ENCODE data around the gene OR10V1. TPM values are rescaled to one million over a fixed set of nuclear protein-coding genes. Genes with fewer than 3 reads are reported as not detected.

OR10V1 gene
- total and polyA plus RNA-seq, 8 donors = not detected

DNA sequence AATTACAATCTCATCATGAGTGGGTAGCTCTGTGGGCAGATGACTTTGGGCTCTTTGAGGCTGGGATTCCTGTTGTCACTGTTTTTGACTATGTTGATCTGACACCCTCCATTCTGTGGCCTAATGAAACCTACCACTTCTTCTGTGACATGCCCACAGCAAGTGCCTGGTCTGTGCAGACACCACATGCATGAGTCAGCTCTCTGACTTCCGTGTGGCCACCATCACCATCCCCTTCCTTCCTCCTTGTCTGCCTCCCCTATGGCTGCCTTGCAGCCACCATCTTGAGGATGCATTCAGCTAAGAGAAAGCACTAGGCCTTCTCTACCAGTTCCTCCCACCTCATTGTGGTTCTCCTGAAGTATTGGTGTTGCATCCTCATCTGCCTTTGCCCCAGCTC is 15.3 kb upstream of the OR10V1 start:
- TF ChIP-seq, protein P1, sequence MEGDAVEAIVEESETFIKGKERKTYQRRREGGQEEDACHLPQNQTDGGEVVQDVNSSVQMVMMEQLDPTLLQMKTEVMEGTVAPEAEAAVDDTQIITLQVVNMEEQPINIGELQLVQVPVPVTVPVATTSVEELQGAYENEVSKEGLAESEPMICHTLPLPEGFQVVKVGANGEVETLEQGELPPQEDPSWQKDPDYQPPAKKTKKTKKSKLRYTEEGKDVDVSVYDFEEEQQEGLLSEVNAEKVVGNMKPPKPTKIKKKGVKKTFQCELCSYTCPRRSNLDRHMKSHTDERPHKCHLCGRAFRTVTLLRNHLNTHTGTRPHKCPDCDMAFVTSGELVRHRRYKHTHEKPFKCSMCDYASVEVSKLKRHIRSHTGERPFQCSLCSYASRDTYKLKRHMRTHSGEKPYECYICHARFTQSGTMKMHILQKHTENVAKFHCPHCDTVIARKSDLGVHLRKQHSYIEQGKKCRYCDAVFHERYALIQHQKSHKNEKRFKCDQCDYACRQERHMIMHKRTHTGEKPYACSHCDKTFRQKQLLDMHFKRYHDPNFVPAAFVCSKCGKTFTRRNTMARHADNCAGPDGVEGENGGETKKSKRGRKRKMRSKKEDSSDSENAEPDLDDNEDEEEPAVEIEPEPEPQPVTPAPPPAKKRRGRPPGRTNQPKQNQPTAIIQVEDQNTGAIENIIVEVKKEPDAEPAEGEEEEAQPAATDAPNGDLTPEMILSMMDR (IDR thresholded peaks at IDR 0.05) = no peak
- intact Hi-C loops (cut with DNase I) = no loop called here
- H3K27me3 ChIP-seq = no peaks in the 10 kb centered on the region
- H3K4me3 ChIP-seq = no peak overlapping the region
- DNase-seq = peak in 2 of 4 donors; percentile 46 to 75
- ATAC-seq = peak; percentile 21
- peak overlapping the region in 1 of 2 donors; percentile 90 for H3K27ac ChIP-seq
- no peaks in the 10 kb centered on the region for H3K36me3 ChIP-seq
- peaks cover 0 to 29% of the 10 kb centered on the region in 2 donors for H3K4me1 ChIP-seq
- no peaks in the 10 kb centered on the region for H3K9me3 ChIP-seq

DNA sequence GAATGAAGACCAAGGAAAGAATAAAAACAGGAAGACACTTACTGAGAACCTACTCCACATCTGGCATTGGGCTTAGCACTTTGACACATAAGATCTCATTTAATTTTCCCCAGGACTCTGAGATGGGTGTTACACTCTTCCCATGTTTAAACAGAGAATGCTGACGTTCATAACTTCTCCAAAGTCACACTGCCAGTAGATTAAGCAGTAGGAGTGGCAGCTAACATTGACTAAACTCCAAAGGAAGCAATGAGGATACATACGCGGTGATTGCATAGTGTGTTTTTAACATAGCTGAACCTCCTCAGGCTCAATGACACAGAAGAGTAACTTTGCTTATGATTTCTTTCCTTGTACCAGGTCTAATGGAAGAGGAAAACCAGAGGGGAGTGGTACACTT is 14.5 kb upstream of the OR10V1 start:
- H3K27ac ChIP-seq = peak overlapping the region in 1 of 2 donors; percentile 90

DNA sequence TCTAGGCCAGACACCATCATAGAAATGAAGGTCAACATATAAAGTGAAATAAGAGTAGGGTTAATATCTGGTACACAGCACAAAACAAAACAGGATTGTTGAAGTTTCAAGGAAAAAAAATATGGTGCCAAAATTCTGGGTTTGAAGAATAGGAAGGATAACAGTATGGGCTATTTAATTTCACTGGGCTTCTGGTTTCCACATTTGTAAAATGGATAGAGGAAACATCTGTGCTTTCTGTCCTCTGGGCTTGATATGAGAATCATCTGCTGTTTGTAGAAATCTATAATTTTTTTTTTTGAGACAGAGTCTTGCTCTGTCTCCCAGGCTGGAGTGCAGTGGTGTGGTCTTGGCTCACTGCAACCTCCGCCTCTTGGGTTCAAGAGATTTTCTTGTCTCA is 13.8 kb upstream of the OR10V1 start:
- Histone ChIP-seq H3K9me3 (no peaks in the 10 kb centered on the region), H3K4me3 (no peak overlapping the region), H3K36me3 (no peaks in the 10 kb centered on the region), H3K4me1 (peaks cover 0 to 29% of the 10 kb centered on the region in 2 donors), H3K27me3 (no peaks in the 10 kb centered on the region), H3K27ac (peak overlapping the region in 1 of 2 donors; percentile 90)
- intact Hi-C loops (cut with DNase I) = no loop called here
- ATAC-seq = no peak
- no peak for DNase-seq
- TF ChIP-seq, protein P1 (IDR thresholded peaks at IDR 0.05) = no peak

More for the DNA sequence above, 14.5 kb upstream of the OR10V1 start:
- Histone ChIP-seq H3K4me3 (no peak overlapping the region), H3K36me3 (no peaks in the 10 kb centered on the region), H3K9me3 (no peaks in the 10 kb centered on the region), H3K4me1 (peaks cover 0 to 29% of the 10 kb centered on the region in 2 donors), H3K27me3 (no peaks in the 10 kb centered on the region)
- intact Hi-C loops (cut with DNase I) = no loop called here
- TF ChIP-seq, protein P1 (IDR thresholded peaks at IDR 0.05) = no peak
- DNase-seq (no peak), ATAC-seq (no peak)

DNA sequence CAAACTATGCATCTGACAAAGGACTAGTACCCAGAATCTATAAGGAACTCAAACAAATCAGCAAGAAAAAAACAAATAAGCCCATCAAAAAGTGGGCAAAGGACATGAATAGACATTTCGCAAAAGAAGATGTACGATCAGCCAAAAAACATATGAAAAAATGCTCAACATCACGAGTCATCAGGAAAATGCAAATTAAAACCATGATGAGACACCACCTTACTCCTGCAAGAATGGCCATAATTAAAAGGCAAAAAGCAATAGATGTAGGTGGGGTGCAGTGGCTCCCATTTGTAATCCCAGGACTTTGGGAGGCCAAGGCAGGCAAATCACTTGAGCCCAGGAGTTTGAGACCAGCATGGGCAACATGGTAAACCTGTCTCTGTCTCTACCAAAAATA is 10.4 kb upstream of the OR10V1 start:
- TF ChIP-seq, protein P1 (IDR thresholded peaks at IDR 0.05) = no peak
- ATAC-seq (no peak), DNase-seq (no peak)
- H3K4me3 ChIP-seq = no peak overlapping the region
- H3K27ac ChIP-seq = no peak overlapping the region
- peaks cover 0 to 4% of the 10 kb centered on the region in 2 donors for H3K27me3 ChIP-seq
- H3K4me1 ChIP-seq = peaks cover 0 to 12% of the 10 kb centered on the region in 2 donors
- intact Hi-C loops (cut with DNase I) = no loop called here
- H3K36me3 ChIP-seq = no peaks in the 10 kb centered on the region
- no peaks in the 10 kb centered on the region for H3K9me3 ChIP-seq

DNA sequence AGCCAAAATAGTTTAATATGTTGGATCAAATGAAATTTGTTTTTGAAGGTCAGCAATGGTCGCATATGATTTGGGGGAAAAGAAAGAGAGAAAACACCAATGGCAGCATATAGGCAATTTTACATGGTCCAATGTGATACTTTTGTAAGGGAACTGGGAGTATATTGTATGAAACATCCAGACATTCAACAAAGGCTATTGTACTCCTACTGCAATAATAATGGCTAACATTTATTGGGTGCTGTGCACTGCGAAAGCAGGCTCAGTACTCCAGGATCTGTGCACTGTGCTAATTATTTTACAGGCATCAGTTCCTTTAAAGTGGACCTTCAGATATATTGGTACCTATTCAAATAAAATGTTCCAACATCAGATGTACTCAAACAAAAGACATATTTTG is 5.9 kb upstream of the OR10V1 start:
- H3K4me3 ChIP-seq = no peak overlapping the region
- H3K4me1 ChIP-seq = no peaks in the 10 kb centered on the region
- TF ChIP-seq, protein P1 (IDR thresholded peaks at IDR 0.05) = no peak
- DNase-seq = no peak
- H3K36me3 ChIP-seq = no peaks in the 10 kb centered on the region
- no peaks in the 10 kb centered on the region for H3K9me3 ChIP-seq
- intact Hi-C loops (cut with DNase I) = no loop called here
- H3K27ac ChIP-seq = no peak overlapping the region
- ATAC-seq = no peak
- peaks cover 0 to 16% of the 10 kb centered on the region in 2 donors for H3K27me3 ChIP-seq
